Testis (tissue), 2 donors: Measurements from ENCODE around the gene NRP2.

ENCODE experiments used
- POLR2A ChIP-seq: fragments of 450-650 bp; IDR thresholded peaks from one replicate; pipeline ENCODE4 v1.6.1; 2017; ENCODE audit warnings: antibody characterized with exemption, mild to moderate bottlenecking, moderate library complexity
- TF ChIP-seq, protein P1 (sequence below), 3 experiments: fragments of 450-650 bp in 2 of 3; fragments of 200-600 bp in 1 of 3; sonication (generic) in 1 of 3; IDR thresholded peaks; one replicate each; pipeline ENCODE4 v1.5.1; 2016 to 2019; ENCODE audit warnings: antibody characterized with exemption in 3 of 3, mild to moderate bottlenecking in 2 of 3, moderate library complexity in 1 of 3

DNA sequence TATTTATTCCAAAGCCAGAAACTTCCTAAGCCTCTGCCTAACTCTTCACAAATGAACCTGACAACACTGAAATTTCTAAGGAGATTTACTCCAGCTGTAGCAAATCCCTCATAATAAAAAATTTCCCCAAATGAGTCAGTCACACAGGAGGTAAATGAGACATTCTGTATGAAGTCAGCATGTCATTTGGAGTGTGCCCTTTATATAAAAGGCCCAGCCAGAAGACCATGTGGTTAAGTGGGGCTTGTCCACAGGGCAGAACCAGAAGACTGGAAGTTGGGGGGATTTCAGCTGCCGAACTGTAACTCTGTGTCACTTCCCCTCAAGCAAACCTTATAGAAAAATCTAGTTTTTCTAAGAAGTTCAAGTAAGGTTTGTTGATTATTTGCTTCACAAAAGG, 30.2 kb downstream of the NRP2 start:
- TF ChIP-seq, protein P1, sequence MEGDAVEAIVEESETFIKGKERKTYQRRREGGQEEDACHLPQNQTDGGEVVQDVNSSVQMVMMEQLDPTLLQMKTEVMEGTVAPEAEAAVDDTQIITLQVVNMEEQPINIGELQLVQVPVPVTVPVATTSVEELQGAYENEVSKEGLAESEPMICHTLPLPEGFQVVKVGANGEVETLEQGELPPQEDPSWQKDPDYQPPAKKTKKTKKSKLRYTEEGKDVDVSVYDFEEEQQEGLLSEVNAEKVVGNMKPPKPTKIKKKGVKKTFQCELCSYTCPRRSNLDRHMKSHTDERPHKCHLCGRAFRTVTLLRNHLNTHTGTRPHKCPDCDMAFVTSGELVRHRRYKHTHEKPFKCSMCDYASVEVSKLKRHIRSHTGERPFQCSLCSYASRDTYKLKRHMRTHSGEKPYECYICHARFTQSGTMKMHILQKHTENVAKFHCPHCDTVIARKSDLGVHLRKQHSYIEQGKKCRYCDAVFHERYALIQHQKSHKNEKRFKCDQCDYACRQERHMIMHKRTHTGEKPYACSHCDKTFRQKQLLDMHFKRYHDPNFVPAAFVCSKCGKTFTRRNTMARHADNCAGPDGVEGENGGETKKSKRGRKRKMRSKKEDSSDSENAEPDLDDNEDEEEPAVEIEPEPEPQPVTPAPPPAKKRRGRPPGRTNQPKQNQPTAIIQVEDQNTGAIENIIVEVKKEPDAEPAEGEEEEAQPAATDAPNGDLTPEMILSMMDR (IDR thresholded peaks at IDR 0.05) = no peak
- no peak for TF ChIP-seq POLR2A
